ENCODE results near the gene TRIM39. TPM values are rescaled to one million over a fixed set of nuclear protein-coding genes. Genes with fewer than 3 reads are reported as not detected.

Gene TRIM39
- total RNA-seq, 1 experiment from 2014 or later: 24.9 TPM

GRCh38 chr6:30380464-30380863 lies 53.7 kb downstream of the TRIM39 start:
- no peak for DNase-seq (ENCODE audit: low spot score)
- H3K4me1 Mint-ChIP-seq: no peaks in the 10 kb centered on the region
- TF ChIP-seq CBFB (CRISPR knock-in tag; IDR thresholded peaks at IDR 0.05; ENCODE audit: low read depth): no peak
- no peak for TF ChIP-seq ZMAT4 (CRISPR knock-in tag; IDR thresholded peaks at IDR 0.05)
- no peak for TF ChIP-seq NR2C2 (CRISPR knock-in tag; IDR thresholded peaks at IDR 0.05)
- TF ChIP-seq ELF4 (CRISPR knock-in tag; IDR thresholded peaks at IDR 0.05; ENCODE audit: low read depth): no peak
- TF ChIP-seq GTF2I (CRISPR knock-in tag; conservative IDR thresholded peaks at IDR 0.05): no peak
- no peak for TF ChIP-seq CTCF (IDR thresholded peaks at IDR 0.05)
- no peak overlapping the region for H3K27ac Mint-ChIP-seq
- ChIA-PET POLR2A (interaction anchor here (0.7 kb wide), 1 partner anchor 1563 kb away, joined by 3 read pairs; no protein-coding TSS in a partner anchor), CTCF (no interaction called here)
- no peak overlapping the region for H3K4me3 Mint-ChIP-seq
- H3K9me3 Mint-ChIP-seq: no peaks in the 10 kb centered on the region
- no peaks in the 10 kb centered on the region for H3K36me3 Mint-ChIP-seq
- ATAC-seq: no peak
- H3K27me3 Mint-ChIP-seq (ENCODE audit: low read depth): peaks cover 64% of the 10 kb centered on the region

GRCh38 chr6:30386166-30386565 lies 59.4 kb downstream of the TRIM39 start:
- ChIA-PET CTCF (no interaction called here), POLR2A (no interaction called here)
- ATAC-seq: no peak
- peaks cover 2% of the 10 kb centered on the region for H3K4me1 Mint-ChIP-seq
- no peak overlapping the region for H3K27ac Mint-ChIP-seq
- no peak for DNase-seq (ENCODE audit: low spot score)
- no peak overlapping the region for H3K4me3 Mint-ChIP-seq
- TF ChIP-seq NFYB (CRISPR knock-in tag; conservative IDR thresholded peaks at IDR 0.05; ENCODE audit: low read depth) (no peak), E2F5 (CRISPR knock-in tag; IDR thresholded peaks at IDR 0.05) (no peak), KAT7 (CRISPR knock-in tag; IDR thresholded peaks at IDR 0.05; ENCODE audit: borderline replicate concordance) (no peak), ATF6 (CRISPR knock-in tag; IDR thresholded peaks at IDR 0.05) (no peak), HMGXB4 (CRISPR knock-in tag; IDR thresholded peaks at IDR 0.05) (no peak)
- no peaks in the 10 kb centered on the region for H3K9me3 Mint-ChIP-seq
- H3K36me3 Mint-ChIP-seq: no peaks in the 10 kb centered on the region
- H3K27me3 Mint-ChIP-seq (ENCODE audit: low read depth): peaks cover 55% of the 10 kb centered on the region

GRCh38 chr6:30391240-30391639 lies 64.5 kb downstream of the TRIM39 start:
- ATAC-seq (no peak), DNase-seq (ENCODE audit: low spot score) (no peak)
- TF ChIP-seq TEAD1 (CRISPR knock-in tag; IDR thresholded peaks at IDR 0.05) (no peak), PREB (CRISPR knock-in tag; IDR thresholded peaks at IDR 0.05; ENCODE audit: borderline replicate concordance) (no peak), KAT7 (CRISPR knock-in tag; IDR thresholded peaks at IDR 0.05; ENCODE audit: borderline replicate concordance) (no peak), ZNF425 (CRISPR knock-in tag; conservative IDR thresholded peaks at IDR 0.05) (no peak), NR3C1 (CRISPR knock-in tag; conservative IDR thresholded peaks at IDR 0.05; ENCODE audit: low read depth) (no peak), RORB (CRISPR knock-in tag; IDR thresholded peaks at IDR 0.05) (no peak), ZNF423 (CRISPR knock-in tag; IDR thresholded peaks at IDR 0.05) (no peak), CBFB (CRISPR knock-in tag; IDR thresholded peaks at IDR 0.05; ENCODE audit: low read depth) (no peak), NFATC4 (CRISPR knock-in tag; IDR thresholded peaks at IDR 0.05) (no peak), ZNF416 (CRISPR knock-in tag; IDR thresholded peaks at IDR 0.05) (no peak), ATF1 (CRISPR knock-in tag; IDR thresholded peaks at IDR 0.05) (no peak), GTF2I (CRISPR knock-in tag; conservative IDR thresholded peaks at IDR 0.05) (no peak)
- Mint-ChIP-seq H3K9me3 (no peaks in the 10 kb centered on the region), H3K27ac (no peak overlapping the region), H3K4me3 (no peak overlapping the region), H3K36me3 (no peaks in the 10 kb centered on the region), H3K4me1 (peaks cover 13% of the 10 kb centered on the region), H3K27me3 (ENCODE audit: low read depth) (peaks cover 39% of the 10 kb centered on the region)
- POLR2A ChIA-PET: no interaction called here
- CTCF ChIA-PET: interaction anchor here (1.0 to 1.4 kb wide), 2 partner anchors 63 to 260 kb away, joined by 3 read pairs; no protein-coding TSS in a partner anchor
